ENCODE data around the gene RNF144B. TPM values are rescaled to one million over a fixed set of nuclear protein-coding genes. Genes with fewer than 3 reads are reported as not detected.

RNF144B gene
- total RNA-seq, 6 experiments from 2014 or later: 7.6 to 19.1 (median 10.2) TPM

- Histone ChIP-seq H3K4me3 (peak overlapping the region; percentile 25 to 51 (median 48)), H3K27ac (peak overlapping the region; percentile 61 to 78 (median 64)), H3K9me3 (no peaks in the 10 kb centered on the region), H3K36me3 (no peaks in the 10 kb centered on the region), H3K4me1 (peaks cover 0 to 7% (median 3%) of the 10 kb centered on the region in 4 donors), H3K27me3 (no peaks in the 10 kb centered on the region)
- DNase-seq (peak in 2 of 3 donors; percentile 36 to 71), ATAC-seq (peak; percentile 92 to 94 (median 94))
- 10% methylated on average over 8 of the region's 11 CpGs for WGBS (ENCODE audit: insufficient coverage, low coverage, low lambda C conversion rate, missing lambda C conversion rate)
- intact Hi-C loops (cut with DNase I): loop anchor here (5.0 kb wide), 1 partner anchor 176 kb away; no protein-coding TSS in a partner anchor
- peak; percentile 51 for TF ChIP-seq POLR2A (IDR thresholded peaks at IDR 0.05)
- TF ChIP-seq CTCF (IDR thresholded peaks at IDR 0.05): peak; percentile 85 to 94 (median 92)
These were observed 116.6 kb downstream of the RNF144B start for GRCh38 chr6:18503593-18504231.

GRCh38 chr6:18504232-18504596 is 117.1 kb downstream of the RNF144B start:
- H3K36me3 ChIP-seq: no peaks in the 10 kb centered on the region
- peak overlapping the region in 2 of 3 donors; percentile 48 to 51 for H3K4me3 ChIP-seq
- H3K27me3 ChIP-seq: no peaks in the 10 kb centered on the region
- no peak for DNase-seq
- 14% methylated on average over 2 of the region's 2 CpGs for WGBS (ENCODE audit: insufficient coverage, low coverage, low lambda C conversion rate, missing lambda C conversion rate)
- peaks cover 0 to 7% (median 3%) of the 10 kb centered on the region in 4 donors for H3K4me1 ChIP-seq
- TF ChIP-seq CTCF (IDR thresholded peaks at IDR 0.05) (no peak), POLR2A (IDR thresholded peaks at IDR 0.05) (no peak)
- no peak for ATAC-seq
- intact Hi-C loops (cut with DNase I): loop anchor here (5.0 kb wide), 1 partner anchor 177 kb away; no protein-coding TSS in a partner anchor
- H3K9me3 ChIP-seq: no peaks in the 10 kb centered on the region
- H3K27ac ChIP-seq: peak overlapping the region; percentile 61 to 78 (median 64)

- intact Hi-C loops (cut with DNase I): no loop called here
- ATAC-seq: no peak
These were observed 119.3 kb downstream of the RNF144B start for GRCh38 chr6:18506382-18507017.

GRCh38 chr6:18507018-18507415 is 119.9 kb downstream of the RNF144B start:
- Histone ChIP-seq H3K27me3 (no peaks in the 10 kb centered on the region), H3K4me3 (no peak overlapping the region), H3K9me3 (no peaks in the 10 kb centered on the region), H3K36me3 (no peaks in the 10 kb centered on the region), H3K27ac (no peak overlapping the region), H3K4me1 (peaks cover 0 to 7% (median 3%) of the 10 kb centered on the region in 4 donors)
- WGBS (ENCODE audit: insufficient coverage, low coverage, low lambda C conversion rate, missing lambda C conversion rate): 79% methylated on average over 6 of the region's 7 CpGs
- TF ChIP-seq CTCF (IDR thresholded peaks at IDR 0.05) (no peak), POLR2A (IDR thresholded peaks at IDR 0.05) (no peak)
- intact Hi-C loops (cut with DNase I): no loop called here
- DNase-seq: no peak
- no peak for ATAC-seq

More at GRCh38 chr6:18506382-18507017, 119.3 kb downstream of the RNF144B start:
- no peak overlapping the region for H3K4me3 ChIP-seq
- no peak for DNase-seq
- no peaks in the 10 kb centered on the region for H3K9me3 ChIP-seq
- peaks cover 0 to 7% (median 3%) of the 10 kb centered on the region in 4 donors for H3K4me1 ChIP-seq
- no peak overlapping the region for H3K27ac ChIP-seq
- H3K36me3 ChIP-seq: no peaks in the 10 kb centered on the region
- 84% methylated on average over 14 of the region's 15 CpGs for WGBS (ENCODE audit: insufficient coverage, low coverage, low lambda C conversion rate, missing lambda C conversion rate)
- TF ChIP-seq CTCF (IDR thresholded peaks at IDR 0.05) (no peak), POLR2A (IDR thresholded peaks at IDR 0.05) (no peak)
- no peaks in the 10 kb centered on the region for H3K27me3 ChIP-seq
